ENCODE data around the gene DUSP6. TPM values are rescaled to one million over a fixed set of nuclear protein-coding genes. Genes with fewer than 3 reads are reported as not detected.
A peak's percentile ranks its signal among the peaks of the same experiment; 100 is the strongest.

Gene DUSP6
- total RNA-seq (66.1 TPM), polyA plus RNA-seq (ENCODE audit: insufficient read depth in 1 of 8, insufficient read length in 8 of 8, low replicate concordance in 1 of 8) (10 to 100 TPM; 50.4 to 89.2 (median 70.9) TPM)
- long read RNA-seq, donor 1, full-length matches to known transcripts, result 12 of 12 reads
- long read RNA-seq, donor 1, partial matches to known transcripts, result 0 of 12 reads
- long read RNA-seq, donor 1, other reads (novel, unspliced or antisense), result 0 of 12 reads
- long read RNA-seq, donor 2, full-length matches to known transcripts, result 1 of 1 reads
- long read RNA-seq, donor 2, partial matches to known transcripts, result 0 of 1 reads
- long read RNA-seq, donor 2, other reads (novel, unspliced or antisense), result 0 of 1 reads
- long read RNA-seq, donor 3, full-length matches to known transcripts, result 18 of 28 reads
- long read RNA-seq, donor 3, partial matches to known transcripts, result 10 of 28 reads
- long read RNA-seq, donor 3, other reads (novel, unspliced or antisense), result 0 of 28 reads
- long read RNA-seq, donor 4, full-length matches to known transcripts, result 21 of 26 reads
- long read RNA-seq, donor 4, partial matches to known transcripts, result 5 of 26 reads
- long read RNA-seq, donor 4, other reads (novel, unspliced or antisense), result 0 of 26 reads
- long read RNA-seq, donor 5, full-length matches to known transcripts, result 55 of 75 reads
- long read RNA-seq, donor 5, partial matches to known transcripts, result 20 of 75 reads
- long read RNA-seq, donor 5, other reads (novel, unspliced or antisense), result 0 of 75 reads
- long read RNA-seq, donor 6, full-length matches to known transcripts, result 40 of 40 reads
- long read RNA-seq, donor 6, partial matches to known transcripts, result 0 of 40 reads
- long read RNA-seq, donor 6, other reads (novel, unspliced or antisense), result 0 of 40 reads
- long read RNA-seq, donor 7, full-length matches to known transcripts, result 39 of 46 reads
- long read RNA-seq, donor 7, partial matches to known transcripts, result 7 of 46 reads
- long read RNA-seq, donor 7, other reads (novel, unspliced or antisense), result 0 of 46 reads
- long read RNA-seq, donor 8, full-length matches to known transcripts, result 5 of 5 reads
- long read RNA-seq, donor 8, partial matches to known transcripts, result 0 of 5 reads
- long read RNA-seq, donor 8, other reads (novel, unspliced or antisense), result 0 of 5 reads
- long read RNA-seq, donor 9, full-length matches to known transcripts, result 16 of 16 reads
- long read RNA-seq, donor 9, partial matches to known transcripts, result 0 of 16 reads
- long read RNA-seq, donor 9, other reads (novel, unspliced or antisense), result 0 of 16 reads
- long read RNA-seq, donor 10, full-length matches to known transcripts, result 38 of 38 reads
- long read RNA-seq, donor 10, partial matches to known transcripts, result 0 of 38 reads
- long read RNA-seq, donor 10, other reads (novel, unspliced or antisense), result 0 of 38 reads
- long read RNA-seq, donor 11, full-length matches to known transcripts, result 23 of 23 reads
- long read RNA-seq, donor 11, partial matches to known transcripts, result 0 of 23 reads
- long read RNA-seq, donor 11, other reads (novel, unspliced or antisense), result 0 of 23 reads

GRCh38 chr12:89352492-89353187, at the start of gene DUSP6:
DUSP6 (minus strand) TSS chr12:89352501; CDS start chr12:89352039, 462 bp downstream.
- Histone ChIP-seq H3K36me3 (ENCODE audit: control insufficient read depth, insufficient read depth, low read length) (peaks cover 7% of the 10 kb centered on the region), H3K27ac (ENCODE audit: low read length) (peak within 1 kb of the TSS; percentile 95), H3K4me1 (ENCODE audit: control insufficient read depth, insufficient read depth, low read length) (peaks cover 22% of the 10 kb centered on the region), H3K4me3 (ENCODE audit: low read length) (peak within 1 kb of the TSS; percentile 83), H3K27me3 (ENCODE audit: control insufficient read depth, insufficient read depth, low read length) (peaks cover 13% of the 10 kb centered on the region), H3K9me3 (replicated peaks; ENCODE audit: control insufficient read depth, low read depth, low read length) (no peaks in the 10 kb centered on the region)
- peak; percentile 99 for DNase-seq
- WGBS (ENCODE audit: insufficient coverage), result under 1% methylated on average over 29 of the region's 34 CpGs

- Histone ChIP-seq H3K4me3 (ENCODE audit: low read length) (no peak overlapping the region), H3K27ac (ENCODE audit: low read length) (no peak overlapping the region), H3K9me3 (replicated peaks; ENCODE audit: control insufficient read depth, low read depth, low read length) (no peaks in the 10 kb centered on the region), H3K4me1 (ENCODE audit: control insufficient read depth, insufficient read depth, low read length) (no peaks in the 10 kb centered on the region), H3K36me3 (ENCODE audit: control insufficient read depth, insufficient read depth, low read length) (no peaks in the 10 kb centered on the region), H3K27me3 (ENCODE audit: control insufficient read depth, insufficient read depth, low read length) (no peaks in the 10 kb centered on the region)
- WGBS (ENCODE audit: insufficient coverage), result no CpG with 5 or more reads among the region's 3 CpGs
- no peak for DNase-seq
Measured at GRCh38 chr12:89401433-89402058, 49.2 kb upstream of the DUSP6 start.

- H3K27ac ChIP-seq (ENCODE audit: low read length), result no peak overlapping the region
- H3K27me3 ChIP-seq (ENCODE audit: control insufficient read depth, insufficient read depth, low read length), result no peaks in the 10 kb centered on the region
- no peaks in the 10 kb centered on the region for H3K36me3 ChIP-seq (ENCODE audit: control insufficient read depth, insufficient read depth, low read length)
- no peak overlapping the region for H3K4me3 ChIP-seq (ENCODE audit: low read length)
- no peak for DNase-seq
- no peaks in the 10 kb centered on the region for H3K9me3 ChIP-seq (replicated peaks; ENCODE audit: control insufficient read depth, low read depth, low read length)
- 93% methylated on average over 4 of the region's 6 CpGs for WGBS (ENCODE audit: insufficient coverage)
- H3K4me1 ChIP-seq (ENCODE audit: control insufficient read depth, insufficient read depth, low read length), result no peaks in the 10 kb centered on the region
Measured at GRCh38 chr12:89400415-89400814, 48.1 kb upstream of the DUSP6 start.

GRCh38 chr12:89395712-89396111, 43.4 kb upstream of the DUSP6 start:
- H3K9me3 ChIP-seq (replicated peaks; ENCODE audit: control insufficient read depth, low read depth, low read length), result no peaks in the 10 kb centered on the region
- WGBS (ENCODE audit: insufficient coverage), result 70% methylated on average over 1 of the region's 4 CpGs
- H3K4me3 ChIP-seq (ENCODE audit: low read length), result no peak overlapping the region
- peaks cover 2% of the 10 kb centered on the region for H3K4me1 ChIP-seq (ENCODE audit: control insufficient read depth, insufficient read depth, low read length)
- H3K27me3 ChIP-seq (ENCODE audit: control insufficient read depth, insufficient read depth, low read length), result no peaks in the 10 kb centered on the region
- no peak for DNase-seq
- H3K27ac ChIP-seq (ENCODE audit: low read length), result no peak overlapping the region
- H3K36me3 ChIP-seq (ENCODE audit: control insufficient read depth, insufficient read depth, low read length), result no peaks in the 10 kb centered on the region

- H3K9me3 ChIP-seq (replicated peaks; ENCODE audit: control insufficient read depth, low read depth, low read length), result no peaks in the 10 kb centered on the region
- no peaks in the 10 kb centered on the region for H3K36me3 ChIP-seq (ENCODE audit: control insufficient read depth, insufficient read depth, low read length)
- peaks cover 7% of the 10 kb centered on the region for H3K4me1 ChIP-seq (ENCODE audit: control insufficient read depth, insufficient read depth, low read length)
- no peak overlapping the region for H3K27ac ChIP-seq (ENCODE audit: low read length)
- H3K4me3 ChIP-seq (ENCODE audit: low read length), result no peak overlapping the region
- no peaks in the 10 kb centered on the region for H3K27me3 ChIP-seq (ENCODE audit: control insufficient read depth, insufficient read depth, low read length)
- no peak for DNase-seq
- 89% methylated on average over 1 of the region's 3 CpGs for WGBS (ENCODE audit: insufficient coverage)
Measured at GRCh38 chr12:89393551-89394121, 41.3 kb upstream of the DUSP6 start.

GRCh38 chr12:89392391-89392790, 40.1 kb upstream of the DUSP6 start:
- Histone ChIP-seq H3K36me3 (ENCODE audit: control insufficient read depth, insufficient read depth, low read length) (no peaks in the 10 kb centered on the region), H3K27me3 (ENCODE audit: control insufficient read depth, insufficient read depth, low read length) (no peaks in the 10 kb centered on the region), H3K4me1 (ENCODE audit: control insufficient read depth, insufficient read depth, low read length) (peaks cover 7% of the 10 kb centered on the region), H3K27ac (ENCODE audit: low read length) (no peak overlapping the region), H3K4me3 (ENCODE audit: low read length) (no peak overlapping the region), H3K9me3 (replicated peaks; ENCODE audit: control insufficient read depth, low read depth, low read length) (no peaks in the 10 kb centered on the region)
- DNase-seq, result no peak
- no CpG with 5 or more reads among the region's 3 CpGs for WGBS (ENCODE audit: insufficient coverage)

- H3K4me3 ChIP-seq (ENCODE audit: low read length), result no peak overlapping the region
- H3K36me3 ChIP-seq (ENCODE audit: control insufficient read depth, insufficient read depth, low read length), result no peaks in the 10 kb centered on the region
- H3K4me1 ChIP-seq (ENCODE audit: control insufficient read depth, insufficient read depth, low read length), result peaks cover 7% of the 10 kb centered on the region
- no peak for DNase-seq
- 80% methylated on average over 1 of the region's 6 CpGs for WGBS (ENCODE audit: insufficient coverage)
- no peak overlapping the region for H3K27ac ChIP-seq (ENCODE audit: low read length)
- no peaks in the 10 kb centered on the region for H3K27me3 ChIP-seq (ENCODE audit: control insufficient read depth, insufficient read depth, low read length)
- H3K9me3 ChIP-seq (replicated peaks; ENCODE audit: control insufficient read depth, low read depth, low read length), result no peaks in the 10 kb centered on the region
Measured at GRCh38 chr12:89391726-89392336, 39.5 kb upstream of the DUSP6 start.

- Histone ChIP-seq H3K4me3 (ENCODE audit: low read length) (no peak overlapping the region), H3K9me3 (replicated peaks; ENCODE audit: control insufficient read depth, low read depth, low read length) (no peaks in the 10 kb centered on the region), H3K27ac (ENCODE audit: low read length) (peak overlapping the region; percentile 18), H3K36me3 (ENCODE audit: control insufficient read depth, insufficient read depth, low read length) (no peaks in the 10 kb centered on the region), H3K27me3 (ENCODE audit: control insufficient read depth, insufficient read depth, low read length) (no peaks in the 10 kb centered on the region), H3K4me1 (ENCODE audit: control insufficient read depth, insufficient read depth, low read length) (peaks cover 9% of the 10 kb centered on the region)
- DNase-seq, result no peak
- 100% methylated on average over 1 of the region's 3 CpGs for WGBS (ENCODE audit: insufficient coverage)
Measured at GRCh38 chr12:89390802-89391673, 38.7 kb upstream of the DUSP6 start.
